Fibroblast of lung (primary cell): ENCODE data around the gene CDX2. TPM values are rescaled to one million over a fixed set of nuclear protein-coding genes. Genes with fewer than 3 reads are reported as not detected.

ENCODE experiments used
- DNase-seq, 2 donors: peaks; one replicate each; pipeline versions ENCODE4 v3.0.0 to v3.0.0-alpha.2; 2010; ENCODE audit warnings: low read depth in 2 of 2
- H2AFZ ChIP-seq: 2 replicates; pipeline ENCODE4 v1.5.1; 2012; ENCODE audit warnings: low read length, control low read depth, inconsistent platforms
- H3K27ac ChIP-seq: 2 replicates; pipeline ENCODE4 v1.5.1; 2011; ENCODE audit warnings: low read length, control low read depth; ENCODE audit not compliant: insufficient read depth
- H3K27me3 ChIP-seq: 2 replicates; pipeline ENCODE4 v1.5.1; 2011; ENCODE audit warnings: mild to moderate bottlenecking, low read length; ENCODE audit not compliant: control insufficient read depth, insufficient read depth
- H3K36me3 ChIP-seq: 2 replicates; pipeline ENCODE4 v1.5.1; 2011; ENCODE audit warnings: low read length; ENCODE audit not compliant: control insufficient read depth, insufficient read depth
- H3K4me1 ChIP-seq: 2 replicates; pipeline ENCODE4 v1.5.1; 2011; ENCODE audit warnings: low read length; ENCODE audit not compliant: control insufficient read depth, insufficient read depth; ENCODE audit errors: extremely low read depth
- H3K4me2 ChIP-seq: 2 replicates; pipeline ENCODE4 v1.5.1; 2011; ENCODE audit warnings: low read length, control low read depth; ENCODE audit not compliant: insufficient read depth; ENCODE audit errors: extremely low read depth
- H3K4me3 ChIP-seq, 4 experiments: fragments of 200-600 bp in 1 of 4; sonication (generic) in 1 of 4; replicated peaks in 1 of 4; 2 replicates each; pipeline ENCODE4 v1.5.1; 2011 to 2016; ENCODE audit warnings: low read length in 4 of 4, low read depth in 3 of 4, mild to moderate bottlenecking in 3 of 4, control low read depth in 2 of 4, inconsistent platforms in 1 of 4, mixed read lengths in 1 of 4; ENCODE audit not compliant: insufficient read depth in 1 of 4; ENCODE audit errors: control extremely low read depth in 1 of 4
- H3K79me2 ChIP-seq: 2 replicates; pipeline ENCODE4 v1.5.1; 2012; ENCODE audit warnings: mild to moderate bottlenecking, low read length, inconsistent platforms; ENCODE audit not compliant: control insufficient read depth, insufficient read depth
- H3K9ac ChIP-seq: 2 replicates; pipeline ENCODE4 v1.5.1; 2011; ENCODE audit warnings: mild to moderate bottlenecking, low read length, control low read depth; ENCODE audit not compliant: insufficient read depth
- H3K9me3 ChIP-seq: 2 replicates; pipeline ENCODE4 v1.5.1; 2012; ENCODE audit warnings: low read depth, low read length; ENCODE audit not compliant: control insufficient read depth, insufficient read depth
- H4K20me1 ChIP-seq: 2 replicates; pipeline ENCODE4 v1.5.1; 2011; ENCODE audit warnings: low read length; ENCODE audit not compliant: control insufficient read depth, insufficient read depth; ENCODE audit errors: extremely low read depth
- CTCF ChIP-seq, 2 donors: IDR thresholded peaks in 1 of 2; conservative IDR thresholded peaks in 1 of 2; 1 replicate in 1 of 2; 2 replicates in 1 of 2; pipeline ENCODE4 v1.5.1; 2011 to 2012; ENCODE audit warnings: low read length in 2 of 2, control low read depth in 1 of 2, inconsistent platforms in 1 of 2, low read depth in 1 of 2, mild to moderate bottlenecking in 1 of 2
- EZH2 ChIP-seq: IDR thresholded peaks from 2 replicates; pipeline ENCODE4 v1.5.1; 2012; ENCODE audit warnings: low read length, control low read depth, mild to moderate bottlenecking; ENCODE audit errors: missing control alignments
- polyA minus RNA-seq: library from RNA; depleted of rRNA, polyadenylated mRNA; stranded (reverse); fragments of >200 nt; gene quantifications from 2 replicates; pipeline ENCODE4 v1.2.3, GENCODE V29; 2011; ENCODE audit warnings: low replicate concordance
- polyA plus RNA-seq, 2 donors: library from polyadenylated mRNA; depleted of rRNA in 1 of 2; stranded (reverse) in 1 of 2; unstranded in 1 of 2; fragments of >200 nt; gene quantifications; 2 replicates each; pipeline ENCODE4 v1.2.1, GENCODE V29; 2011 to 2012; ENCODE audit warnings: missing spikeins in 1 of 2
- total RNA-seq: library from RNA; depleted of rRNA; stranded (reverse); fragments of >200 nt; gene quantifications from 2 replicates; pipeline ENCODE4 v1.2.1, GENCODE V29; 2014

The CDX2 gene, protein sequence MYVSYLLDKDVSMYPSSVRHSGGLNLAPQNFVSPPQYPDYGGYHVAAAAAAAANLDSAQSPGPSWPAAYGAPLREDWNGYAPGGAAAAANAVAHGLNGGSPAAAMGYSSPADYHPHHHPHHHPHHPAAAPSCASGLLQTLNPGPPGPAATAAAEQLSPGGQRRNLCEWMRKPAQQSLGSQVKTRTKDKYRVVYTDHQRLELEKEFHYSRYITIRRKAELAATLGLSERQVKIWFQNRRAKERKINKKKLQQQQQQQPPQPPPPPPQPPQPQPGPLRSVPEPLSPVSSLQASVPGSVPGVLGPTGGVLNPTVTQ
- total RNA-seq, result not detected in 2 replicates
- not detected in 2 replicates for polyA plus RNA-seq
- not detected in 2 replicates for polyA plus RNA-seq (2012)
- polyA minus RNA-seq, result not detected in 2 replicates

GRCh38 chr13:27969082-27969865, at the start of gene CDX2:
Gene CDX2, minus strand, starts transcription at chr13:27969315. Its CDS starts 309 bp downstream, at chr13:27969006.
- Histone ChIP-seq H3K27me3 (peaks cover 78% of the 10 kb centered on the region), H3K4me2 (no peak within 1 kb of the TSS)
- no peak for DNase-seq

GRCh38 chr13:28014301-28014700, 45.2 kb upstream of the CDX2 start:
- Histone ChIP-seq H3K4me2 (no peak overlapping the region), H3K36me3 (no peaks in the 10 kb centered on the region), H2AFZ (no peak overlapping the region), H3K27ac (no peak overlapping the region), H3K79me2 (no peaks in the 10 kb centered on the region), H3K27me3 (no peaks in the 10 kb centered on the region), H3K9me3 (no peaks in the 10 kb centered on the region), H3K4me3 (no peak overlapping the region), H4K20me1 (no peaks in the 10 kb centered on the region), H3K9ac (no peak overlapping the region), H3K4me1 (no peaks in the 10 kb centered on the region)
- no peak for TF ChIP-seq EZH2
- TF ChIP-seq CTCF (conservative IDR thresholded peaks at IDR 0.05 in 1 of 2, IDR thresholded peaks at IDR 0.05 in 1 of 2; ENCODE audit: low read depth in 1 of 2, low read length in 2 of 2), result no peak
- no peak for DNase-seq

More at GRCh38 chr13:27969082-27969865, at the start of gene CDX2:
- no peaks in the 10 kb centered on the region for H3K79me2 ChIP-seq
- TF ChIP-seq CTCF (conservative IDR thresholded peaks at IDR 0.05 in 1 of 2, IDR thresholded peaks at IDR 0.05 in 1 of 2; ENCODE audit: low read depth in 1 of 2, low read length in 2 of 2), result no peak
- TF ChIP-seq EZH2, result no peak
- no peaks in the 10 kb centered on the region for H4K20me1 ChIP-seq
- H3K9me3 ChIP-seq, result no peaks in the 10 kb centered on the region
- H2AFZ ChIP-seq, result no peak within 1 kb of the TSS
- no peak within 1 kb of the TSS for H3K27ac ChIP-seq
- no peak within 1 kb of the TSS for H3K4me3 ChIP-seq
- no peaks in the 10 kb centered on the region for H3K4me1 ChIP-seq
- H3K9ac ChIP-seq, result no peak within 1 kb of the TSS
- no peaks in the 10 kb centered on the region for H3K36me3 ChIP-seq

- no peak overlapping the region for H3K27ac ChIP-seq
- no peak overlapping the region for H2AFZ ChIP-seq
- H3K9me3 ChIP-seq, result no peaks in the 10 kb centered on the region
- no peaks in the 10 kb centered on the region for H3K36me3 ChIP-seq
- H3K79me2 ChIP-seq, result no peaks in the 10 kb centered on the region
- H3K4me3 ChIP-seq, result no peak overlapping the region
- no peaks in the 10 kb centered on the region for H4K20me1 ChIP-seq
- TF ChIP-seq CTCF (conservative IDR thresholded peaks at IDR 0.05 in 1 of 2, IDR thresholded peaks at IDR 0.05 in 1 of 2; ENCODE audit: low read depth in 1 of 2, low read length in 2 of 2), result no peak
- no peak for TF ChIP-seq EZH2
- H3K9ac ChIP-seq, result no peak overlapping the region
- no peaks in the 10 kb centered on the region for H3K27me3 ChIP-seq
- no peak overlapping the region for H3K4me2 ChIP-seq
- H3K4me1 ChIP-seq, result no peaks in the 10 kb centered on the region
- no peak for DNase-seq
Measured at GRCh38 chr13:28013482-28013881, 44.4 kb upstream of the CDX2 start.
